ENCODE measurements around the gene MAP3K9.

The MAP3K9 gene

GRCh38 chr14:70832561-70833305, 23.4 kb upstream of the MAP3K9 start:
- Histone ChIP-seq H2AFZ (ENCODE audit: insufficient read depth, low read length, poor library complexity) (no peak overlapping the region), H4K12ac (ENCODE audit: low read depth, low read length) (no peak overlapping the region), H2BK5ac (ENCODE audit: low read depth, low read length, poor library complexity) (no peak overlapping the region), H3K9ac (ENCODE audit: low read length) (no peak overlapping the region), H3K14ac (ENCODE audit: low read length) (no peak overlapping the region), H4K8ac (ENCODE audit: low read depth, low read length) (no peak overlapping the region), H3K4me1 (ENCODE audit: control insufficient read depth in 1 of 2, insufficient read depth in 2 of 2, low read length in 2 of 2) (no peaks in the 10 kb centered on the region), H2BK120ac (ENCODE audit: insufficient read depth, low read length, poor library complexity) (no peak overlapping the region), H3K4me2 (ENCODE audit: low read length) (no peak overlapping the region), H3K9me3 (ENCODE audit: insufficient read depth, low read depth, low read length) (no peaks in the 10 kb centered on the region), H3K4ac (ENCODE audit: low read depth, low read length) (no peak overlapping the region), H3K27me3 (ENCODE audit: insufficient read depth, low read length) (no peaks in the 10 kb centered on the region), H3K79me2 (ENCODE audit: control insufficient read depth, insufficient read depth, low read length, poor library complexity) (no peaks in the 10 kb centered on the region), H3K36me3 (ENCODE audit: control insufficient read depth in 1 of 2, insufficient read depth in 2 of 2, low read length in 2 of 2) (no peaks in the 10 kb centered on the region), H3K23ac (ENCODE audit: low read length) (no peak overlapping the region), H3K27ac (ENCODE audit: low read depth, low read length) (no peak overlapping the region), H3K79me1 (ENCODE audit: low read length) (no peaks in the 10 kb centered on the region), H3K18ac (ENCODE audit: low read length) (no peak overlapping the region), H2BK12ac (ENCODE audit: low read length) (no peak overlapping the region), H4K91ac (ENCODE audit: low read depth, low read length) (no peak overlapping the region), H2AK5ac (ENCODE audit: low read length) (no peak overlapping the region), H3K4me3 (ENCODE audit: low read depth, low read length) (no peak overlapping the region)
- DNase-seq: no peak
- no CpG with 5 or more reads among the region's 16 CpGs for WGBS (ENCODE audit: extremely low coverage, insufficient coverage, insufficient read length)

- Histone ChIP-seq H2BK5ac (ENCODE audit: low read depth, low read length, poor library complexity) (no peak overlapping the region), H3K9me3 (ENCODE audit: insufficient read depth, low read depth, low read length) (no peaks in the 10 kb centered on the region), H2AK5ac (ENCODE audit: low read length) (no peak overlapping the region), H3K9ac (ENCODE audit: low read length) (no peak overlapping the region), H3K79me1 (ENCODE audit: low read length) (no peaks in the 10 kb centered on the region), H3K4me3 (ENCODE audit: low read depth, low read length) (no peak overlapping the region), H3K4me2 (ENCODE audit: low read length) (no peak overlapping the region), H3K27me3 (ENCODE audit: insufficient read depth, low read length) (no peaks in the 10 kb centered on the region), H4K91ac (ENCODE audit: low read depth, low read length) (no peak overlapping the region), H3K18ac (ENCODE audit: low read length) (no peak overlapping the region), H4K12ac (ENCODE audit: low read depth, low read length) (no peak overlapping the region), H2BK12ac (ENCODE audit: low read length) (no peak overlapping the region), H4K8ac (ENCODE audit: low read depth, low read length) (no peak overlapping the region), H3K4ac (ENCODE audit: low read depth, low read length) (no peak overlapping the region), H3K36me3 (ENCODE audit: control insufficient read depth in 1 of 2, insufficient read depth in 2 of 2, low read length in 2 of 2) (no peaks in the 10 kb centered on the region), H3K79me2 (ENCODE audit: control insufficient read depth, insufficient read depth, low read length, poor library complexity) (no peaks in the 10 kb centered on the region), H3K23ac (ENCODE audit: low read length) (no peak overlapping the region), H2AFZ (ENCODE audit: insufficient read depth, low read length, poor library complexity) (no peak overlapping the region), H3K4me1 (ENCODE audit: control insufficient read depth in 1 of 2, insufficient read depth in 2 of 2, low read length in 2 of 2) (no peaks in the 10 kb centered on the region), H2BK120ac (ENCODE audit: insufficient read depth, low read length, poor library complexity) (no peak overlapping the region), H3K14ac (ENCODE audit: low read length) (no peak overlapping the region), H3K27ac (ENCODE audit: low read depth, low read length) (no peak overlapping the region)
- DNase-seq: no peak
- no CpG with 5 or more reads among the region's 5 CpGs for WGBS (ENCODE audit: extremely low coverage, insufficient coverage, insufficient read length)
These were observed 21.9 kb upstream of the MAP3K9 start for GRCh38 chr14:70830998-70831781.

- H3K36me3 ChIP-seq (ENCODE audit: control insufficient read depth in 1 of 2, insufficient read depth in 2 of 2, low read length in 2 of 2): no peaks in the 10 kb centered on the region
- H3K27ac ChIP-seq (ENCODE audit: low read depth, low read length): no peak overlapping the region
- no peaks in the 10 kb centered on the region for H3K79me2 ChIP-seq (ENCODE audit: control insufficient read depth, insufficient read depth, low read length, poor library complexity)
These were observed 18.9 kb upstream of the MAP3K9 start for GRCh38 chr14:70828188-70828587.

GRCh38 chr14:70827752-70828151, 18.4 kb upstream of the MAP3K9 start:
- Histone ChIP-seq H2AK5ac (ENCODE audit: low read length) (no peak overlapping the region), H4K12ac (ENCODE audit: low read depth, low read length) (no peak overlapping the region)
- WGBS (ENCODE audit: extremely low coverage, insufficient coverage, insufficient read length): no CpG with 5 or more reads among the region's 6 CpGs

More at GRCh38 chr14:70828188-70828587, 18.9 kb upstream of the MAP3K9 start:
- Histone ChIP-seq H2BK12ac (ENCODE audit: low read length) (no peak overlapping the region), H3K9ac (ENCODE audit: low read length) (no peak overlapping the region), H3K79me1 (ENCODE audit: low read length) (no peaks in the 10 kb centered on the region), H2BK5ac (ENCODE audit: low read depth, low read length, poor library complexity) (no peak overlapping the region), H2AFZ (ENCODE audit: insufficient read depth, low read length, poor library complexity) (no peak overlapping the region), H3K4ac (ENCODE audit: low read depth, low read length) (no peak overlapping the region), H3K4me1 (ENCODE audit: control insufficient read depth in 1 of 2, insufficient read depth in 2 of 2, low read length in 2 of 2) (peaks cover 0 to under 1% of the 10 kb centered on the region in 2 experiments), H2BK120ac (ENCODE audit: insufficient read depth, low read length, poor library complexity) (no peak overlapping the region), H4K91ac (ENCODE audit: low read depth, low read length) (no peak overlapping the region), H2AK5ac (ENCODE audit: low read length) (no peak overlapping the region), H4K12ac (ENCODE audit: low read depth, low read length) (no peak overlapping the region), H3K9me3 (ENCODE audit: insufficient read depth, low read depth, low read length) (no peaks in the 10 kb centered on the region), H3K27me3 (ENCODE audit: insufficient read depth, low read length) (no peaks in the 10 kb centered on the region), H3K4me3 (ENCODE audit: low read depth, low read length) (no peak overlapping the region), H3K14ac (ENCODE audit: low read length) (no peak overlapping the region), H4K8ac (ENCODE audit: low read depth, low read length) (no peak overlapping the region), H3K18ac (ENCODE audit: low read length) (no peak overlapping the region), H3K4me2 (ENCODE audit: low read length) (no peak overlapping the region), H3K23ac (ENCODE audit: low read length) (no peak overlapping the region)
- no peak for DNase-seq
- no CpG with 5 or more reads among the region's 3 CpGs for WGBS (ENCODE audit: extremely low coverage, insufficient coverage, insufficient read length)

More at GRCh38 chr14:70827752-70828151, 18.4 kb upstream of the MAP3K9 start:
- no peak overlapping the region for H4K91ac ChIP-seq (ENCODE audit: low read depth, low read length)
- H3K27ac ChIP-seq (ENCODE audit: low read depth, low read length): no peak overlapping the region
- H3K9me3 ChIP-seq (ENCODE audit: insufficient read depth, low read depth, low read length): no peaks in the 10 kb centered on the region
- H2BK5ac ChIP-seq (ENCODE audit: low read depth, low read length, poor library complexity): no peak overlapping the region
- no peak for DNase-seq
- no peak overlapping the region for H3K23ac ChIP-seq (ENCODE audit: low read length)
- no peak overlapping the region for H3K14ac ChIP-seq (ENCODE audit: low read length)
- H3K79me1 ChIP-seq (ENCODE audit: low read length): no peaks in the 10 kb centered on the region
- no peaks in the 10 kb centered on the region for H3K27me3 ChIP-seq (ENCODE audit: insufficient read depth, low read length)
- peaks cover 3 to 4% of the 10 kb centered on the region in 2 experiments for H3K4me1 ChIP-seq (ENCODE audit: control insufficient read depth in 1 of 2, insufficient read depth in 2 of 2, low read length in 2 of 2)
- no peak overlapping the region for H3K9ac ChIP-seq (ENCODE audit: low read length)
- no peak overlapping the region for H2AFZ ChIP-seq (ENCODE audit: insufficient read depth, low read length, poor library complexity)
- H3K18ac ChIP-seq (ENCODE audit: low read length): no peak overlapping the region
- no peak overlapping the region for H3K4me2 ChIP-seq (ENCODE audit: low read length)
- no peaks in the 10 kb centered on the region for H3K79me2 ChIP-seq (ENCODE audit: control insufficient read depth, insufficient read depth, low read length, poor library complexity)
- H4K8ac ChIP-seq (ENCODE audit: low read depth, low read length): no peak overlapping the region
- no peak overlapping the region for H3K4ac ChIP-seq (ENCODE audit: low read depth, low read length)
- H3K36me3 ChIP-seq (ENCODE audit: control insufficient read depth in 1 of 2, insufficient read depth in 2 of 2, low read length in 2 of 2): no peaks in the 10 kb centered on the region
- H2BK120ac ChIP-seq (ENCODE audit: insufficient read depth, low read length, poor library complexity): no peak overlapping the region
- H2BK12ac ChIP-seq (ENCODE audit: low read length): no peak overlapping the region
- H3K4me3 ChIP-seq (ENCODE audit: low read depth, low read length): no peak overlapping the region
